GM19467 (cell line): Measurements from ENCODE around the gene ABCC4.

ENCODE experiments used
- ATAC-seq: cut with Tn5 transposase; IDR thresholded peaks from one replicate; pipeline ENCODE4 v1.9.1; 2021; ENCODE audit warnings: mild to moderate bottlenecking, moderate library complexity; ENCODE audit not compliant: unreplicated experiment

The ABCC4 gene, protein sequence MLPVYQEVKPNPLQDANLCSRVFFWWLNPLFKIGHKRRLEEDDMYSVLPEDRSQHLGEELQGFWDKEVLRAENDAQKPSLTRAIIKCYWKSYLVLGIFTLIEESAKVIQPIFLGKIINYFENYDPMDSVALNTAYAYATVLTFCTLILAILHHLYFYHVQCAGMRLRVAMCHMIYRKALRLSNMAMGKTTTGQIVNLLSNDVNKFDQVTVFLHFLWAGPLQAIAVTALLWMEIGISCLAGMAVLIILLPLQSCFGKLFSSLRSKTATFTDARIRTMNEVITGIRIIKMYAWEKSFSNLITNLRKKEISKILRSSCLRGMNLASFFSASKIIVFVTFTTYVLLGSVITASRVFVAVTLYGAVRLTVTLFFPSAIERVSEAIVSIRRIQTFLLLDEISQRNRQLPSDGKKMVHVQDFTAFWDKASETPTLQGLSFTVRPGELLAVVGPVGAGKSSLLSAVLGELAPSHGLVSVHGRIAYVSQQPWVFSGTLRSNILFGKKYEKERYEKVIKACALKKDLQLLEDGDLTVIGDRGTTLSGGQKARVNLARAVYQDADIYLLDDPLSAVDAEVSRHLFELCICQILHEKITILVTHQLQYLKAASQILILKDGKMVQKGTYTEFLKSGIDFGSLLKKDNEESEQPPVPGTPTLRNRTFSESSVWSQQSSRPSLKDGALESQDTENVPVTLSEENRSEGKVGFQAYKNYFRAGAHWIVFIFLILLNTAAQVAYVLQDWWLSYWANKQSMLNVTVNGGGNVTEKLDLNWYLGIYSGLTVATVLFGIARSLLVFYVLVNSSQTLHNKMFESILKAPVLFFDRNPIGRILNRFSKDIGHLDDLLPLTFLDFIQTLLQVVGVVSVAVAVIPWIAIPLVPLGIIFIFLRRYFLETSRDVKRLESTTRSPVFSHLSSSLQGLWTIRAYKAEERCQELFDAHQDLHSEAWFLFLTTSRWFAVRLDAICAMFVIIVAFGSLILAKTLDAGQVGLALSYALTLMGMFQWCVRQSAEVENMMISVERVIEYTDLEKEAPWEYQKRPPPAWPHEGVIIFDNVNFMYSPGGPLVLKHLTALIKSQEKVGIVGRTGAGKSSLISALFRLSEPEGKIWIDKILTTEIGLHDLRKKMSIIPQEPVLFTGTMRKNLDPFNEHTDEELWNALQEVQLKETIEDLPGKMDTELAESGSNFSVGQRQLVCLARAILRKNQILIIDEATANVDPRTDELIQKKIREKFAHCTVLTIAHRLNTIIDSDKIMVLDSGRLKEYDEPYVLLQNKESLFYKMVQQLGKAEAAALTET (N-terminal part only)

DNA sequence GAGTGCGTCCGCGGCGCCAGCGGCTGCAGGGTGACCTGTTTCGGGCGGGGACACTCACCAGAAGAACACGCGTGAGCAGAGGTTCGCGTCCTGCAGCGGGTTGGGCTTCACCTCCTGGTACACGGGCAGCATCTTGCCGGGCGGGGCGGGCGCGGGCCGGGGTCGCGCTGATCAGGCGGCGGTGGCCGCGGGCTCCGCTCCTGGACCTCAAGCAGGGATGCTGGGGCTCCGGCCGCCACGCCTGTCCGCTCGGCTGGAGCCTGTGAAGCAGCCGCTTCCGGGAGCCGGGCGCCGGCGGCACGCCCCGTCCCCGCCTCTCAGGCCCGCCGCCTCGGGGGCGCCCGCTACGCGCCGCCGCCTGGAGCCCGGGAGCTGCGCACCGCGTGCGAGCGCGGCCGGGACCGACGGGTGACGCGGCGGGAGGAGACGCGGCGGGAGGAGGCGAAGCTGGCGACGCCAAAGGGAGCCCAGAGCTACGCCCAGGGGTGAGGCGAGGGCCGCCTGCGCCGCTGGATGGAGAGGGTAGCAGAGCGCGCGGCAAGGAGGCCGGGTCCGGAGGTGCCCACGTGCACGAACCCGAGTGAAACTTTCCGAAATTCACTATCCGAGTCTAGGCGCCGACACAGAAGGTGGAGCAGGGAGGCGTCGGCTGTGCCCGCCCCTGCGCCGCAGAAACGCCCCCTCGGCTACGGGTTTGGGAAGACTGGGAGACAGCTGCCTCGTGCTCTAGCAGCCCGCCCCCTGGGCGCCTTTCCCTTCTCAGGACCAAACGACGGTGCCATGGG lies at the start of gene ABCC4:
ABCC4 (minus strand) TSS at position 269 of the 785 bp plus-strand sequence; CDS start at position 132, 137 bp downstream.
- peak; percentile 86 for ATAC-seq

DNA sequence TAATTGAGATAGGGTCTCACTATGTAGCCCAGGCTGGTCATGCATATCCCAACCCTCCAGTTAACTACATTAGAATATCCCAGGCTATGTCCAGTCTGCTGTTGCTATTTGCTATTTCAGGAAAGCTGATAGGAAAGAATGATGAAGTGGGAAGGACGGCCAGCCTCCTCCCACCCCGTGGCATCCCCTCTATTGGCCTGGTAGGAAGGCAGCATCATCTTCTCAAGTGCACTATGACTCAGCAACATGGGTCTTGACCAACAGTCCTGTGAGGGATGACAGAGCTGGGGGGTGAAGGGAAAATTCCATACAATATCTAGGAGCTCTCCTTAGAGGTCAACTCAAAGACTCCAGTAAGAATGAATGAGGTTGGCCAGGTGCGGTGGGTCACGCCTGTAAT lies 48.0 kb upstream of the ABCC4 start:
- ATAC-seq: no peak

DNA sequence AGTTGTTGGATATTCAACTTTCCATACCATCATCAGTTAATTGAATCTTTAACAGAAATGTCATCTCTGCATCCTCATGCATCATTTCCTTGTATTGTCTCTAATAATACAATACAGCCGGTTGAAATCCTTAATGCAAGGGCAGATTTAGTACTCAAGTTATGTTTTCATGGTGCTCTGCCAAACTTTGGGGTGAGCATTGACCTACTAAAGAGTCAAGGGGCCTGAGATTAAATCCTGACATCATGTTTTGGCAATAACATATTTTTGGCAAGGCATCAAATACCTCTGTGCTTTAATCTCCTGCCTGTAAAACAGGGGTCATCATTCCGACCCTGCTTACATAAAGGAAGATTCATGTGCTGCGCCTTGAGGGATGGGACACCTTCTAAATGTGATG lies 42.7 kb upstream of the ABCC4 start:
- ATAC-seq: no peak

DNA sequence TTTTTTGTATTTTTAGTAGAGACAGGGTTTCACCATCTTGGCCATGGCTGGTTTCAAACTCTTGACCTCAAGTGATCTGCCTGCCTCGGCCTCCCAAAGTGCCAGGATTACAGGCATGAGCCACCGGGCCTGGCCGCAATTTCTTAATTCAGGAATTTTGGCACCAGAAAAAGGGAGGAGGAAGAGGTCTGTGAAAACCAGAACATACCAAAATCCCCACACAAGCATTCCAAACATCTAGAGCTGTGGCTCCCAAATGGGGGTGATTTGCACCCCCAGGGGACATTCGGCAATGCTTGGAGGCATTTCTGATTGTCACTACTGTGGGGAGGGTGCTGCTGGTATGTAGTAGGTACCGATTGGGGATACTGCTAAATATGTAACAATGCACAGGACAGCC lies 40.2 kb upstream of the ABCC4 start:
- ATAC-seq: no peak

DNA sequence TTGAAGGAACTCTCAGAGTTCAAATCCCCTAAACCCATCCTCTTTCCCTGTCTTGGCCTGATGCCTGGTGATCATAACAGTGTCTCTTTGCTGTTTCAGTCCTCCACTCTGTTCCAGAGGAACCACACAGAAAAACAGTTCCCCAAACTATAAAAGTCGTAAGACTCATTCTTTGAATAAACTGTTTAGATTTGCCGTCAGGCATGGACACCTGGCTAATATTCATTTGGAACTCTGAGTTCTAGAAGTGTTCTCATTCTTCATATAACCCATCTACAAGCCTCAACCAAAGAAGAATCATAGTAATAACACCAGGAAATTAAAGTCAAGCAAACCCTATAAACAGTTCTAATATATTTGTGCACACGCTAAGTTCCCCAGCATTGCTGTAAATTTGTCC lies 37.7 kb upstream of the ABCC4 start:
- ATAC-seq: no peak

DNA sequence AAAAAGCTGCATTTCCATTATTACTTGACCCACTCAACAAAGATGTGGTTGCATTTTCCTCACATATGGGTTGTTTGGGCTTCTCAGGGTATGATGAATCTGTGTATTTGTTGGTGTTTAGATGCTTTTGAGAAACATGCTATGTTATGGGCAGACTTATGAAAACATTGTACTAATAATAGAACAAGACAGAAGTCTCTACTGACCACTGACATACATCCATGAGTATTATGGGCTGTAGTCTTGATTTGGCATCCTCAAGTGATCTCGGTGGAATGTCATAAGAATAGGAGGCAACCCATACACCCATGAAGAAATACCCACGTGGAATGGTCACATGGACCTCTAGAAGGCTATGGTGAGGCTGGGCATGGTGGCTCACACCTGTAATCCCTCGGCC lies 36.3 kb upstream of the ABCC4 start:
- no peak for ATAC-seq

DNA sequence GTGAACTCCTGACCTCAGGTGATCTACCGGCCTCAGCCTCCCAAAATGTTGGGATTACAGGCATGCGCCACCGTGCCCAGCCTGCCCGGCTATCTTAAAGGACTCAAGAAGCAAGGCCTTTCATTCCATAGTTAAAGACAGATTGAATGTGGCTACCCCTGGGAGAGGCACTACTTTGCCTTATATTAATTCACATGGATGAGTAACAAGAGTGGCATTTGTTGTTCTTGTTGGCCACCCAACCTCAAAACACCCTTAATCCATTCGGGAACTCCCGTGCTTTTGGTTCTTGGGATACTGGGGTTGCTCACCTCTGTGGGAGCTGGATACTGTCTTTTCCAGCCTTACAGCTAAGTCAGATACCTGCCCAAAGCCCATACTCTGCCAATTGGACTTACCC lies 34.4 kb upstream of the ABCC4 start:
- no peak for ATAC-seq

DNA sequence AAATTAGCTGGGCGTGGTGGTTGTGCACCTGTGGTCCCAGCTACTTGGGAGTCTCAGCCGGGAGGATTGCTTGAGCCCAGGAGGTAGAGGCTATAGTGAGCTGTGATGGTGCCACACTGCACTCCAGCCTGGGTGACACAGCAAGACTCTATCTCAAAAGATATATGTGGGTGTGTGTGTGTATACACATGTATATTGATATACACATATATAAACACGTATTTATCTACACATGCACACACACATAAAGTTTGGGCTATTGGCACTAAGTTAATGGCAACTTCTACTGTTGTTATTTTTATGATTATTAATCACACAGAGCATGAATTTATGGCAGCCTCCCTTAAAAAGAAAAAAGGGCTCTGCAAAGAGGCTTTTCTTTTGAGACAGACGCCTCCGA lies 27.1 kb upstream of the ABCC4 start:
- no peak for ATAC-seq

DNA sequence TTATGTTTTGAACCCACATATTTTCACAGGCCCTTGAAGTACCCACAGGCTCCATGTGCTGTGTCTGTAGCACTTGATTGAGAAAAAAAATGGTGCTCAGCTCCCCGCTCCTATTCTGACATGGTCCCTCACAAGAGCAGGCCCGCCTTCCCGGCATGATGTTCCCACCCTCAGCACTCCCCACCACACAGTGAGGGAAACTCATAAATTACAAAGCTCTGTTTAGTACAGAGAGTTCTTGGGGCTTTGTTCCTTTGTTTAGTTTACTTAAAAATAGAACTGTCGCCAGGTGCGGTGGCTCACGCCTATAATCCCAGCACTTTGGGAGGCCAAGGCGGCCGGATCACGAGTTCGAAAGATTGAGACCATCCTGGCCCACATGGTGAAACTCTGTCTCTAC lies 25.9 kb upstream of the ABCC4 start:
- ATAC-seq: no peak

DNA sequence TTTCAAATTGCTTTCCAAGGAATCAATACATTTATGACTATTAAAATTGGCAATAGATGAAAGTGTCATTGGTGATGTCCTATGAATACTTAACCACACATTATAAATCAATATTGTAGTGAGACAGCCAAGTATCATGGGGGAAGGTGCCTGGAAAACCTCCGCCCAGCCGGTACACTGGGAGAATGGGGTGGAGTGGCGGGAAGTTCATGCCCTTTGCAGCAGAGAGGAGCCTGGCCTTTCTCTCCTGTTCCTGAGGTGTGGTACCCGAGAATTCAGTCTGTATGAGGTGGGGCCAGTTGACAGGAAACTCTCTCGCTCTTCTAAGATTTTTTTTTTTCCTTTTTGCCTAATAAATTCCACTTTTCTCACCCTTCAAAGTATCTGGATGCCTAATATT lies 25.4 kb upstream of the ABCC4 start:
- ATAC-seq: no peak

DNA sequence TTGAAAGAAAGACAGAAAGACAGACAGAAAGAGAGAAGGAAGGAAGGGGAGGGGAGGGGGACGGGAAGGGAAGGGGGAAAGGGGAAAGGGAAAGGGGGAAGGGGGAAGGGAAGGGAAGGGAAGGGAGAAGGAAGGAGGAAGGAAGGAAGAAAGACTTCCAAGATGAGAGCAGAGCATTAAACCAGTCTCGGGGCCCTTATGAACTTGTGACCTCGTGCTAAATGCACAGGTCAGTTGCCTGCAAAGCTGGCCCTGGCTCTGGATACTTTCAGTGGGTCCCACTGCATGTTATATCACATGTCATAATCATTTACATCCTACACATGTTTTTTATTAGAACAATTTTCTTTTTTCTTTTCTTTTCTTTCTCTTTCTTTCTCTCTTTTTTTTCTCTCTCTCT lies 24.2 kb upstream of the ABCC4 start:
- no peak for ATAC-seq

DNA sequence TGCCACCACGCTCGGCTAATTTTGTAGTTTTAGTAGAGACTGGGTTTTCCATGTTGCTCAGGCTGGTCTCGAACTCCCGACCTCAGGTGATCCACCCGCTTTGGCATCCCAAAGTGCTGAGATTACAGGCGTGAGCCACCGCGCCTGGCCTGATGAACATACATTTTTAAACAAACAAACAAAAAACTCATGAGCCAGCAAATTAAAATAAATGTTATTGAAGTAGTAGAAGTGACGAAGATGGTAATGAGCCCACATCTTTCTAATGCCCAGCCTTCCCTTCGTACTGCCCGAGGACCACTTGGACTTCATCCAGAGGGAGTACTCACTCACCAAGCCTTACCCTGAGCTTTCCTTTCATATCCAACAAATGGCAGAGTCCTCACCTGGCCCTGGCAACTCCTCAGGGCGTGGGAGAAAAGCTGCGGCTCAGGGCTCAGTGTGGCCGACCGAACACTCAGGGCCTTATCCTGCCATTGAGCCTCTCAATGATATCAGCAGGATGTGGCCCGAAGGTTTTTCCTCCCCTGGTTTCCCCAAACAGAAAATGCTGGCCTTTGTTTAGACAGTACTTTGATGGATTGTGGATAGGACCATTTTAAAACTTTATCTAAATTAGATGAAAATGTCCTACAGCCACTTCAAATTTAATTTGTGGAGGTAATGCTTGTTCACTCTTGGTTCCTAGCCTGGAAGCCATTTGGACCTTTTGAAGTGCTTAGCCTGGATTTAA lies 22.8 kb upstream of the ABCC4 start:
- ATAC-seq: no peak

DNA sequence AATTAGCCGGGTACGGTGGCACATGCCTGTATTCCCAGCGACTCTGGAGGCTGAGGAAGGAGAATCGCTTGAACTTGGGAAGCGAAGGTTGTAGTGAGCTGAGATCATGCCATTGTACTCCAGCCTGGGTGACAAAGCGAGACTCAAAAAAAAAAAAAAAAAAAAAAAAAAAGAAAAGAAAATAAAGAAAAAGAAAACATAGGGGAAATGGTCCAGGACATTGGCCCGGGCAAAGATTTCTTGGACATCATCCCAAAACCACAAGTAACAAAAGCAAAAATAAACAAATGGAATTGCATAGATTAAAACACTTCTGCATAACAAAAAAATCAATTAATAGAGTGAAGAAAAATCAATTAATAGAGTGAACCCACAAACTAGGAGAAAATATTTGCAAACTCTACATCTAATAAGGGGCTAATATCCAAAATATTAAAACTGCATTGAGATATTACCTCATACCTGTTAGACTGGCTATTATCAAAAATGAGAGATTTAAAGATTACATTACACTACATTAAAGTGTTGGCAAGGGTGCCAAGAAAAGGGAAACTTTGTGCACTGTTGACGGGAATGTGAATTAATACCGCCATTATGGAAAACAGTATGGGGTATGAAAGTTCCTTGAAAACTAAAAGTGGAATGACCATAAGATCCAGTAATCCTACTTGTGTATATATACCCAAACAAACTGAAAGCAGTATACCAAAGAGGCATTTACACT lies 18.5 kb upstream of the ABCC4 start:
- ATAC-seq: no peak

DNA sequence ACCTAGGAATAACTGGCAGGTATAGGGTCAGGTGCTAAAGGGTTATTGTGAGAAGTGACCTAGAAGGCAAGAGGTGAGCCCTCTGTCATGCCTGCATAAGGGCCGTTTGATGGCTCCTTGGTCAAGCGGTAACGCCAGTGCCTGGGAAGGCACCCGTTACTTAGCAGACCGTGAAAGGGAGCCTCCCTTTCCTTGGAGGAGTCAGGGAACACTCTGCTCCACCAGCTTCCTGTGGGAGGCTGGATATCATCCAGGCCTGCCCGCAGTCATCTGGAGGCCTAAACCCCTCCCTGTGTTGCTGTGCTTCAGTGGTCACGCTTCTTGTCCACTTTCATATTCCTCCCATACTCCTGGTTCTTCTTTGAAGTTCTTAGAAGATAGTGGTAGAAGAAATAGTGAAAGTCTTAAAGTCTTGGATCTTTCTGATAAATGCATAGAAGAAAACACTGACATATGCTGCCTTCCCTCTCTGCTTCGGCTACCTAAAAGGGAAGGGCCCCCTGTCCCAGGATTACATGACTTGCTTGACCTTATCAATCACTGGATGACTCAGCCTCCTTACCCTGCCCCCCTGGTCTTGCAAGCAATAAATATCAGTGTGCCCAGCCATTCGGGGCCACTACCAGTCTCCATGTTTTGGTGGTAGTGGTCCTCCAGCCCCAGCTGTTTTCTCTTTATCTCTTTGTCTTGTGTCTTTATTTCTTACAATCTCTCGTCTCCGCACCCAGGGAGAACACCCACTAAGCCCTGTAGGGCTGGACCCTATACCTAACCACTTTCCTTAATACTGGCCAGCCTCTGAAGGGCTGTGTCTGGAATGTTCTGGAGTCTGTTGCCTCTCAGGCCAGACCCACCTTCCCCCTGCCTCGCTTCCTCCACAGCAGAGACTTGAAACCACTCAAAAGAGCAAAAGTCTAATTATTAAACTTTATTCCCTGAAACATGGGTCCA lies 16.1 kb upstream of the ABCC4 start:
- no peak for ATAC-seq

DNA sequence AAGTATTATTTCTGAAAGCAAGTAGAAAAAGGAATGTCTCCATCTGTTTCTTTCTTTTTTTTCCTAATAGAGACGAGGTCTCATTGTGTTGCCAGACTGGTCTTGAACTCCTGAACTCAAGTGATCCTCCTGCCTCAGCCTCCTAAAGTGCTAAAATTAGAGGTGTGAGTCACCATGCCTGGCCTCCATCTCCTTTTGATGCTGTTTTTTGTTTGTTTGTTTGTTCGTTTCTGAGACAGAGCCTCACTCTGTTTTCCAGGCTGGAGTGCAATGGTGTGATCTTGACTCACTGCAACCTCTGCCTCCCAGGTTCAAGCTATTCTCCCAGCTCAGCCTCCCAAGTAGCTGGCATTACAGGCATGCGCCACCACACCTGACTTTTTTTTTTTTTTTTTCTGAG lies 14.5 kb upstream of the ABCC4 start:
- ATAC-seq: no peak

DNA sequence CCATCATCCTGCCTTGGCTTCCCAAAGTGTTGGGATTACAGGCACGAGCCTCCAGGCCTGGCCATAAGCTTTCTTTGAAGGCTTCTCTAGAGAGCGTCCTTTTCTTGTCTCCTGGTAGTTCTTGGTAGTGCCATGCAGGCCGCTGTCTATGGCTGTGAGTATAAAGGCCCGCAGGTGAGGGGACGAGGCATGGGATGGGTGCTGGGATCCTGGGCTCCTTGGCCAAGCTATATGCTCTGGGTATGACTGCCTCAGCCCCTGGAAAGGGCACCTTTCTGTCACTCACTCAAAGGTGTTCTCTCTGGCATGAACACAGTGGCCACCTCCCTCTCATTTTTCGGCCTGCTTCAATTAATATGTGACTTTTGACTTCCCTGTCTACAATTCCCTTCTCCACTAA lies 6.3 kb upstream of the ABCC4 start:
- no peak for ATAC-seq

DNA sequence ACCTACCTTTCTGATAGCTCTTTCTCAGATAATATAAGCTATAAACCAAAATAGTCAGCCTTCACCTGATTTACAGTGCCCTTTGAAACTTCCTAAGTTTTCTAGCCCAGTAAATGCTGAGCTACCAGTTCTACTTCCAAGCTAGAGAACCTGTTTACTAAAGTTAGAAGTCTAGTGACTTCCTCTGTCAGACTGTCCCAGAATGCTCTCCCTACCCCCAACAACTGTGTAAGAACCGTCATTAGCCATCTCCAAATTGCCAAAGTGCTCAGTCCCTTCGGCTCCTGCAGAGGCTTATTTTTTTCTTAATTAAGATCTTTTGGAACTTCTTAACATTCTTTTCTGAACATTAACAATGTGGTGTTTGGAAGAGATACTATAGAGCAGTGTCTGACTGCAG lies 3.2 kb upstream of the ABCC4 start:
- ATAC-seq: no peak

DNA sequence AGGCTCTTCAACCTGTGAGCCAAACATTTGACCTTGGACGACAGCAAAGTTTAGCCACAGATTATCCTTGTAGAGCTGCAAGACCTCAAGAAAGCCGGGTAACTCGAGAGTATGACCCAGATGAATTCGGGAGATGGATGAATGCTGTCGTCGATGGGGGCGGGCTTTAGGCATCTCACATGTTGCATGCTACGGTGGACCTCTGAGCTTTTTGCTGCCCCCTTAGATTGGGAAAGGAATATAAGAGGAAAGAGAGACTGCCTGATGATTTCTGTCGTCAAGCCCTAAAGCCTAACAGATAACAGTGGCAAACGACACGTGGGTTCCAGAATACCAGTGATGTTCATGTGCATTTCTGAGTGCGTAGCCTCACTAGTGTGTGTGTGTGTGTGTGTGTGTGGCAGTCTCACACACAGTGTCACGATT lies 730 bp upstream of the ABCC4 start:
- no peak for ATAC-seq
